HL-60 (cell line): ENCODE data around the gene TBC1D23.

ENCODE experiments used
- DNase-seq, 2 experiments: peaks; one replicate each; pipeline ENCODE4 v3.0.0-alpha.2; 2010 to 2020; ENCODE audit warnings: low read depth in 1 of 2, low spot score in 1 of 2
- H3K27ac ChIP-seq: fragments of 250-450 bp; sonication (Bioruptor Pico); replicated peaks from 2 replicates; pipeline ENCODE4 v1.5.1; 2020; ENCODE audit warnings: mild to moderate bottlenecking, moderate library complexity
- H3K27me3 ChIP-seq: fragments of 250-450 bp; sonication (Bioruptor Pico); 2 replicates; pipeline ENCODE4 v1.5.1; 2021; ENCODE audit warnings: mild to moderate bottlenecking, moderate library complexity; ENCODE audit not compliant: insufficient read depth, poor library complexity, severe bottlenecking
- H3K4me3 ChIP-seq: replicated peaks from 2 replicates; pipeline ENCODE4 v1.5.1; 2011; ENCODE audit warnings: mild to moderate bottlenecking, control low read depth, low read length; ENCODE audit not compliant: insufficient read depth
- CTCF ChIP-seq: IDR thresholded peaks from one replicate; pipeline ENCODE4 v1.5.1; 2011; ENCODE audit warnings: low read length, control low read depth, inconsistent platforms; ENCODE audit not compliant: insufficient read depth
- GABPA ChIP-seq: IDR thresholded peaks from 2 replicates; pipeline ENCODE4 v1.6.1; 2012; ENCODE audit warnings: low read depth
- POLR2AphosphoS5 ChIP-seq: IDR thresholded peaks from 2 replicates; pipeline ENCODE4 v1.6.1; 2012; ENCODE audit warnings: low read depth
- REST ChIP-seq: IDR thresholded peaks from 2 replicates; pipeline ENCODE4 v1.6.1; 2012; ENCODE audit warnings: low read depth; ENCODE audit not compliant: insufficient replicate concordance
- SPI1 ChIP-seq: IDR thresholded peaks from 2 replicates; pipeline ENCODE4 v1.6.1; 2012; ENCODE audit warnings: low read depth, mild to moderate bottlenecking, borderline replicate concordance

Gene TBC1D23

DNA sequence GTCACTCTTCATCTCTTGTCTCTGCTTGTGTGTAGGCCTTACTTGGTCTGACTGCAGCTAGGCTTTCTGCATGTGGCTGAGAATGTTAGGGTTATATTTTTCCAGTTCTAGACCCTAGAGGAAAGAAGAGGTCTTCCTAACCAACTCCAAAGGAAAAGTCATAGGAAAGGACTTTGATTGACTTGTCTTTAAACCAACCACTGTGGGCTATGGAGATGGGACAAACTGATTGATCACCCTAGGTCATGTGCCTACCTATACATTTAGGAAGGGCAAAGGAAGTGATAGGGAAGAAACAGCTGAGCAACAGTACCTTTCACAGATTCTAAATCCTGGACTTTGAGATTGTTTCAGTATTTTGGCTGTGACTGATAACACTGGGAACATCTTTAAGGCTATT lies 16.5 kb upstream of the TBC1D23 start:
- DNase-seq: no peak
- H3K4me3 ChIP-seq: no peak overlapping the region
- no peak overlapping the region for H3K27ac ChIP-seq
- H3K27me3 ChIP-seq: no peaks in the 10 kb centered on the region
- TF ChIP-seq POLR2AphosphoS5 (no peak), REST (no peak), GABPA (no peak), SPI1 (no peak), CTCF (no peak)

- Histone ChIP-seq H3K27ac (no peak overlapping the region), H3K4me3 (no peak overlapping the region), H3K27me3 (no peaks in the 10 kb centered on the region)
- DNase-seq: no peak
- no peak for TF ChIP-seq GABPA
- TF ChIP-seq REST: no peak
- TF ChIP-seq POLR2AphosphoS5: no peak
- no peak for TF ChIP-seq CTCF
- no peak for TF ChIP-seq SPI1
Observed at GRCh38 chr3:100245136-100245535, 15.7 kb upstream of the TBC1D23 start.

GRCh38 chr3:100245927-100246326 lies 14.9 kb upstream of the TBC1D23 start:
- H3K27me3 ChIP-seq: no peaks in the 10 kb centered on the region
- TF ChIP-seq CTCF (no peak), SPI1 (no peak), POLR2AphosphoS5 (no peak), REST (no peak), GABPA (no peak)
- no peak overlapping the region for H3K27ac ChIP-seq
- H3K4me3 ChIP-seq: no peak overlapping the region
- no peak for DNase-seq
